Measurements from ENCODE around the gene CAMK2G. TPM values are rescaled to one million over a fixed set of nuclear protein-coding genes. Genes with fewer than 3 reads are reported as not detected.

The CAMK2G gene
- total and polyA plus RNA-seq, 4 donors = 6.8 to 18.3 (median 9.9) TPM

DNA sequence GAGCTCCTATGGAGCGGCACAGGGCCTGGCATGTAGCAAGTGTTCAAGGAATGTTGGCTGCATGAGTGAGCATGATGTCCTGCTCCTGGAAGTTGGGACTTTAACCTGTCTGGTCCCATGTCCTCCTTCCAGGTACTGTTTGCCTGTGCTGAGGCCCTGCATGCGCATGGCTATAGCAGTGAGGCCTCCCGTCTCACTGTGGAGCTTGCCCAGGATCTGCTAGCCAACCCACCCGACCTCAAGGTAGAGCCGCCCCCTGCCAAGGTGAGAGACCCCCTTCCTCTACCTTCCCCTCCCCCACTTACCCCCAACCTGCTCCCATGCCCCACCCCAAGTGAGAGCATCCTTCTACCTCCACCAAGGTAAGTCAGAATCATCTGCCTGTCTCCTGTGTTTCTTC lies 80.9 kb downstream of the CAMK2G start:
- Histone ChIP-seq H3K9me3 (ENCODE audit: control insufficient read depth in 4 of 4, low read length in 3 of 4) (no peaks in the 10 kb centered on the region), H3K27ac (ENCODE audit: low read depth in 1 of 2, low read length in 2 of 2) (no peak overlapping the region), H3K4me3 (ENCODE audit: low read depth in 1 of 3, low read length in 3 of 3) (no peak overlapping the region), H3K27me3 (ENCODE audit: control insufficient read depth in 4 of 4, insufficient read depth in 4 of 4, low read length in 3 of 4) (no peaks in the 10 kb centered on the region), H3K36me3 (ENCODE audit: control insufficient read depth in 4 of 4, insufficient read depth in 3 of 4, low read depth in 1 of 4, low read length in 3 of 4) (peaks cover 36 to 97% (median 81%) of the 10 kb centered on the region in 4 donors), H3K4me1 (ENCODE audit: control insufficient read depth in 4 of 4, insufficient read depth in 4 of 4, low read length in 3 of 4) (no peaks in the 10 kb centered on the region), H3K9ac (ENCODE audit: low read depth in 1 of 2, low read length in 2 of 2) (no peak overlapping the region)
- TF ChIP-seq TAF1 (conservative IDR thresholded peaks at IDR 0.05) (no peak), RAD21 (IDR thresholded peaks at IDR 0.05) (no peak), SP1 (IDR thresholded peaks at IDR 0.05) (no peak), HNF4G (IDR thresholded peaks at IDR 0.05) (no peak), RXRA (IDR thresholded peaks at IDR 0.05) (no peak), YY1 (IDR thresholded peaks at IDR 0.05) (no peak), GABPA (IDR thresholded peaks at IDR 0.05 in 1 of 2, conservative IDR thresholded peaks at IDR 0.05 in 1 of 2) (no peak)
- TF ChIP-seq, protein P1, sequence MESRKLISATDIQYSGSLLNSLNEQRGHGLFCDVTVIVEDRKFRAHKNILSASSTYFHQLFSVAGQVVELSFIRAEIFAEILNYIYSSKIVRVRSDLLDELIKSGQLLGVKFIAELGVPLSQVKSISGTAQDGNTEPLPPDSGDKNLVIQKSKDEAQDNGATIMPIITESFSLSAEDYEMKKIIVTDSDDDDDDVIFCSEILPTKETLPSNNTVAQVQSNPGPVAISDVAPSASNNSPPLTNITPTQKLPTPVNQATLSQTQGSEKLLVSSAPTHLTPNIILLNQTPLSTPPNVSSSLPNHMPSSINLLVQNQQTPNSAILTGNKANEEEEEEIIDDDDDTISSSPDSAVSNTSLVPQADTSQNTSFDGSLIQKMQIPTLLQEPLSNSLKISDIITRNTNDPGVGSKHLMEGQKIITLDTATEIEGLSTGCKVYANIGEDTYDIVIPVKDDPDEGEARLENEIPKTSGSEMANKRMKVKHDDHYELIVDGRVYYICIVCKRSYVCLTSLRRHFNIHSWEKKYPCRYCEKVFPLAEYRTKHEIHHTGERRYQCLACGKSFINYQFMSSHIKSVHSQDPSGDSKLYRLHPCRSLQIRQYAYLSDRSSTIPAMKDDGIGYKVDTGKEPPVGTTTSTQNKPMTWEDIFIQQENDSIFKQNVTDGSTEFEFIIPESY (IDR thresholded peaks at IDR 0.05) = no peak
- WGBS = 97% methylated on average over 5 of the region's 5 CpGs
- no peak for DNase-seq (ENCODE audit: low spot score)

DNA sequence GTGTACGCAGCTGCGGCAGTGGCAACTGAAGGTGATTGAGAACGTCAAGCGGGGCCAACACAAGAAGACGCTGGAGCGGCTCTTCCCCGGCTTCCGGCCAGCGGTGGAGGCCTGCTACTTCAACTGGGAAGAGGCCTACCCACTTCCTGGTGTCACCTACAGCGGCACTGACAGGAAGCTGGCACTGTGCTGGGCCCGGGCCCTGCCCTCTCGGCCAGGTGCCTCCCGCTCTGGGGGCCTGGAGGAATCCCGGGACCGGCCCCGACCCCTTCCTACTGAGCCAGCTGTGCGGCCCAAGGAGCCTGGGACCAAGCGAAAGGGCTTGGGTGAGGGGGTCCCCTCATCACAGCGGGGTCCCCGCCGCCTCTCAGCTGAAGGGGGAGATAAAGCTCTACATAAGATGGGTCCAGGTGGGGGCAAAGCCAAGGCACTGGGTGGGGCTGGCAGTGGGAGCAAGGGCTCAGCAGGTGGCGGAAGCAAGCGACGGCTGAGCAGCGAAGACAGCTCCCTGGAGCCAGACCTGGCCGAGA lies 82.4 kb downstream of the CAMK2G start:
- 96% methylated on average over 26 of the region's 26 CpGs for WGBS
- Histone ChIP-seq H3K4me1 (ENCODE audit: control insufficient read depth in 4 of 4, insufficient read depth in 4 of 4, low read length in 3 of 4) (peaks cover 3 to 11% (median 8%) of the 10 kb centered on the region in 4 donors), H3K9ac (ENCODE audit: low read depth in 1 of 2, low read length in 2 of 2) (no peak overlapping the region), H3K27me3 (ENCODE audit: control insufficient read depth in 4 of 4, insufficient read depth in 4 of 4, low read length in 3 of 4) (no peaks in the 10 kb centered on the region), H3K27ac (ENCODE audit: low read depth in 1 of 2, low read length in 2 of 2) (no peak overlapping the region), H3K9me3 (ENCODE audit: control insufficient read depth in 4 of 4, low read length in 3 of 4) (no peaks in the 10 kb centered on the region), H3K4me3 (ENCODE audit: low read depth in 1 of 3, low read length in 3 of 3) (no peak overlapping the region), H3K36me3 (ENCODE audit: control insufficient read depth in 4 of 4, insufficient read depth in 3 of 4, low read depth in 1 of 4, low read length in 3 of 4) (peaks cover 29 to 81% (median 67%) of the 10 kb centered on the region in 4 donors)
- TF ChIP-seq HNF4G (IDR thresholded peaks at IDR 0.05) = no peak
- TF ChIP-seq, protein P2, sequence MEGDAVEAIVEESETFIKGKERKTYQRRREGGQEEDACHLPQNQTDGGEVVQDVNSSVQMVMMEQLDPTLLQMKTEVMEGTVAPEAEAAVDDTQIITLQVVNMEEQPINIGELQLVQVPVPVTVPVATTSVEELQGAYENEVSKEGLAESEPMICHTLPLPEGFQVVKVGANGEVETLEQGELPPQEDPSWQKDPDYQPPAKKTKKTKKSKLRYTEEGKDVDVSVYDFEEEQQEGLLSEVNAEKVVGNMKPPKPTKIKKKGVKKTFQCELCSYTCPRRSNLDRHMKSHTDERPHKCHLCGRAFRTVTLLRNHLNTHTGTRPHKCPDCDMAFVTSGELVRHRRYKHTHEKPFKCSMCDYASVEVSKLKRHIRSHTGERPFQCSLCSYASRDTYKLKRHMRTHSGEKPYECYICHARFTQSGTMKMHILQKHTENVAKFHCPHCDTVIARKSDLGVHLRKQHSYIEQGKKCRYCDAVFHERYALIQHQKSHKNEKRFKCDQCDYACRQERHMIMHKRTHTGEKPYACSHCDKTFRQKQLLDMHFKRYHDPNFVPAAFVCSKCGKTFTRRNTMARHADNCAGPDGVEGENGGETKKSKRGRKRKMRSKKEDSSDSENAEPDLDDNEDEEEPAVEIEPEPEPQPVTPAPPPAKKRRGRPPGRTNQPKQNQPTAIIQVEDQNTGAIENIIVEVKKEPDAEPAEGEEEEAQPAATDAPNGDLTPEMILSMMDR (IDR thresholded peaks at IDR 0.05; ENCODE audit: low read depth, low read length, missing input control) = no peak
- TF ChIP-seq, protein P3, sequence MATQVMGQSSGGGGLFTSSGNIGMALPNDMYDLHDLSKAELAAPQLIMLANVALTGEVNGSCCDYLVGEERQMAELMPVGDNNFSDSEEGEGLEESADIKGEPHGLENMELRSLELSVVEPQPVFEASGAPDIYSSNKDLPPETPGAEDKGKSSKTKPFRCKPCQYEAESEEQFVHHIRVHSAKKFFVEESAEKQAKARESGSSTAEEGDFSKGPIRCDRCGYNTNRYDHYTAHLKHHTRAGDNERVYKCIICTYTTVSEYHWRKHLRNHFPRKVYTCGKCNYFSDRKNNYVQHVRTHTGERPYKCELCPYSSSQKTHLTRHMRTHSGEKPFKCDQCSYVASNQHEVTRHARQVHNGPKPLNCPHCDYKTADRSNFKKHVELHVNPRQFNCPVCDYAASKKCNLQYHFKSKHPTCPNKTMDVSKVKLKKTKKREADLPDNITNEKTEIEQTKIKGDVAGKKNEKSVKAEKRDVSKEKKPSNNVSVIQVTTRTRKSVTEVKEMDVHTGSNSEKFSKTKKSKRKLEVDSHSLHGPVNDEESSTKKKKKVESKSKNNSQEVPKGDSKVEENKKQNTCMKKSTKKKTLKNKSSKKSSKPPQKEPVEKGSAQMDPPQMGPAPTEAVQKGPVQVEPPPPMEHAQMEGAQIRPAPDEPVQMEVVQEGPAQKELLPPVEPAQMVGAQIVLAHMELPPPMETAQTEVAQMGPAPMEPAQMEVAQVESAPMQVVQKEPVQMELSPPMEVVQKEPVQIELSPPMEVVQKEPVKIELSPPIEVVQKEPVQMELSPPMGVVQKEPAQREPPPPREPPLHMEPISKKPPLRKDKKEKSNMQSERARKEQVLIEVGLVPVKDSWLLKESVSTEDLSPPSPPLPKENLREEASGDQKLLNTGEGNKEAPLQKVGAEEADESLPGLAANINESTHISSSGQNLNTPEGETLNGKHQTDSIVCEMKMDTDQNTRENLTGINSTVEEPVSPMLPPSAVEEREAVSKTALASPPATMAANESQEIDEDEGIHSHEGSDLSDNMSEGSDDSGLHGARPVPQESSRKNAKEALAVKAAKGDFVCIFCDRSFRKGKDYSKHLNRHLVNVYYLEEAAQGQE (IDR thresholded peaks at IDR 0.05) = no peak
- TF ChIP-seq TAF1 (conservative IDR thresholded peaks at IDR 0.05) = no peak
- TF ChIP-seq GABPA (IDR thresholded peaks at IDR 0.05 in 1 of 2, conservative IDR thresholded peaks at IDR 0.05 in 1 of 2) = no peak
- TF ChIP-seq YY1 (IDR thresholded peaks at IDR 0.05) = no peak
- no peak for TF ChIP-seq EGR1 (IDR thresholded peaks at IDR 0.05; ENCODE audit: low read depth in 2 of 2)
- no peak for TF ChIP-seq RXRA (IDR thresholded peaks at IDR 0.05)
- TF ChIP-seq JUND (IDR thresholded peaks at IDR 0.05) = no peak
- no peak for TF ChIP-seq HNF4A (conservative IDR thresholded peaks at IDR 0.05)
- TF ChIP-seq, protein P4, sequence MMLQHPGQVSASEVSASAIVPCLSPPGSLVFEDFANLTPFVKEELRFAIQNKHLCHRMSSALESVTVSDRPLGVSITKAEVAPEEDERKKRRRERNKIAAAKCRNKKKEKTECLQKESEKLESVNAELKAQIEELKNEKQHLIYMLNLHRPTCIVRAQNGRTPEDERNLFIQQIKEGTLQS (IDR thresholded peaks at IDR 0.05) = no peak
- TF ChIP-seq FOXA1 (IDR thresholded peaks at IDR 0.05) = no peak
- TF ChIP-seq, protein P5, sequence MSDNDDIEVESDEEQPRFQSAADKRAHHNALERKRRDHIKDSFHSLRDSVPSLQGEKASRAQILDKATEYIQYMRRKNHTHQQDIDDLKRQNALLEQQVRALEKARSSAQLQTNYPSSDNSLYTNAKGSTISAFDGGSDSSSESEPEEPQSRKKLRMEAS (IDR thresholded peaks at IDR 0.05) = no peak
- TF ChIP-seq, protein P1 (IDR thresholded peaks at IDR 0.05) = no peak
- TF ChIP-seq RAD21 (IDR thresholded peaks at IDR 0.05) = no peak
- no peak for TF ChIP-seq SP1 (IDR thresholded peaks at IDR 0.05)
- no peak for TF ChIP-seq NR2F2 (IDR thresholded peaks at IDR 0.05)
- TF ChIP-seq FOXA2 (IDR thresholded peaks at IDR 0.05) = no peak
- no peak for DNase-seq (ENCODE audit: low spot score)
